Stimulated activated CD8-positive, alpha-beta memory T cell treated with anti-CD3 and anti-CD28 coated beads, Interleukin-15, amount 100 ng/mL, for 1 hour (primary cell): ENCODE results near the gene IL27RA.
A peak's percentile ranks its signal among the peaks of the same experiment; 100 is the strongest.
"Not testable (repeated sequence)": the region's sequence is repeated elsewhere in the genome, so short reads cannot be mapped to it uniquely, and the experiment has no call there.

Source experiments
- DNase-seq: peaks from one replicate; pipeline ENCODE4 v3.0.0-alpha.2; 2020; ENCODE audit warnings: low read depth

The IL27RA gene

DNA sequence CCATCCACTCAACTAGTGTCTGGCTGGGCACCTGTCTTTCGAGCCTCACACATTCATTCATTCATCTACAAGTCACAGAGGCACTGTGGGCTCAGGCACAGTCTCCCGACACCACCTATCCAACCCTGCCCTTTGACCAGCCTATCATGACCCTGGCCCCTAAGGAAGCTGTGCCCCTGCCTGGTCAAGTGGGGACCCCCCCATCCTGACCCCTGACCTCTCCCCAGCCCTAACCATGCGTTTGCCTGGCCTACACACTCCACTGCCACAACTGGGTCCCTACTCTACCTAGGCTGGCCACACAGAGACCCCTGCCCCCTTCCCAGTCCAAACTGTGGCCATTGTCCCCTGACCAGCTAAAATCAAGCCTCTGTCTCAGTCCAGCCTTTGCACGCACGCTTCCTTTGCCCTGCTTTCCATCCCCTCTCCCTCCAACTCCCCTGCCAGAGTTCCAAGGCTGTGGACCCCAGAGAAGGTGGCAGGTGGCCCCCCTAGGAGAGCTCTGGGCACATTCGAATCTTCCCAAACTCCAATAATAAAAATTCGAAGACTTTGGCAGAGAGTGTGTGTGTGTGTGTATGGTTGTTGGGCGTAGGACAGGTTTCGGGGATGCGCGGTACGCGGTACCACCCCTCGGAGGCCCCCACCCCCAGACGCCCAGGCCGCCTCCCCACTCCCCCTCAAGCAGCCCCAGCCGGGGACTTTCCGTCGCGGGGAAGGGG, 404 bp upstream of the IL27RA start:
- no peak for DNase-seq

- no peak for DNase-seq
Measured at GRCh38 chr19:14033946-14034345, 2.4 kb downstream of the IL27RA start.

GRCh38 chr19:14035159-14035558, 3.6 kb downstream of the IL27RA start:
- DNase-seq = not testable (repeated sequence)

DNA sequence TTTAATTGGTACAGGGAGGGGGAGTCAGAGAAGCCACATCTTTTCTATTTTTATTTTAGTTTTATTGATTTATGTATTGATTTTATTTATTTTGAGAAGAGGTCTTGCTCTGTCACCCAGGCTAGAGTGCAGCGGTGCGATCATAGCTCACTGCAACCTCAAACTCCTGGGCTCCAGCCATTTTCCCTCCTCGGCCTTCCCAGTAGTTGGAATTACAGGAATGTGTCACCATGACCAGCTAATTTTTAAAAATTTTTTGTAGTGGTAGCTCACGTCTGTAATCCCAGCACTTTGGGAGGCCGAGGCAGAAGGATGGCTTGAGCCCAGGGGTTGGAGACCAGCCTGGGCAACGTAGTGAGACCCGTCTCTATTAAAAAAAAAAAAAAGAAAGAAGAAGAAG, 4.1 kb downstream of the IL27RA start:
- no peak for DNase-seq

DNA sequence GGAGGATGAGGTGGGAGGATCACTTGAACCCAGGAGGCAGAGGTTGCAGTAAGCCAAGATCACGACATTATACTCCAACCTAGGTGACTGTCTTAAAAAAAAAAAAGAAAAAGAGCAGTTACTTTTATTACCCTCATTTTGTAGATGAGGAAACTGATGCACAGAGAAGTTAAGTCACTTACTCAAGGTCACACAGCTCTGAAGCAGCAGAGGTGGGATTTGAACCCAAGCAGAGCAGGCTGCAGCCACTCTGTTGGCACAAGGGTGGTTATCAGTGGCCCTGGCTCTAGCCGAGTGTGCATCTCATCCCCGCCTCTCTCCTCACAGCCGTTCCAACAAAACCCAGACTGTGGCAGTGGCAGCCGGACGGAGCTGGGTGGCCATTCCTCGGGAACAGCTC, 7.6 kb downstream of the IL27RA start:
- DNase-seq = no peak

GRCh38 chr19:14042659-14043608, 11.4 kb downstream of the IL27RA start:
- DNase-seq = not testable (repeated sequence)

DNA sequence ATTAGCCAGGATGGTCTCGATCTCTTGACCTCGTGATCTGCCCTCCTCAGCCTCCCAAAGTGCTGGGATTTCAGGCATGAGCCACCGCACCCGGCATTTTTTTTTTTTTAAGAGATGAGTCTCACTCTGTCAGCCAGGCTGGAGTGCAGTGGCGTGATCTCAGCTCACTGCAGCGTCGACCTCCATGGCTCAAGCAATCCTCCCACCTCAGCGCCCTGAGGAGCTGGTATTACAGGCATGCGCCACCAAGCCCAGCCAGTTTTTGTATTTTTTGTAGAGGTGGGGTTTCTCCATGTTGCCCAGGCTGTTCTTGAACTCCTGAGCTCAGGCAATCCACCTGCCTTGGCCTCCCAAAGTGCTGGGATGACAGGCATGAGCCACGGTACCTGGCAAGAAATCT, 16.3 kb downstream of the IL27RA start:
- not testable (repeated sequence) for DNase-seq

- peak; percentile 73 for DNase-seq
Measured at GRCh38 chr19:14048443-14049153, 17.0 kb downstream of the IL27RA start.

GRCh38 chr19:14050512-14050911, 18.9 kb downstream of the IL27RA start:
- no peak for DNase-seq

- not testable (repeated sequence) for DNase-seq
Measured at GRCh38 chr19:14050961-14051360, 19.4 kb downstream of the IL27RA start.

GRCh38 chr19:14051980-14052379, 20.4 kb downstream of the IL27RA start:
- DNase-seq = no peak

DNA sequence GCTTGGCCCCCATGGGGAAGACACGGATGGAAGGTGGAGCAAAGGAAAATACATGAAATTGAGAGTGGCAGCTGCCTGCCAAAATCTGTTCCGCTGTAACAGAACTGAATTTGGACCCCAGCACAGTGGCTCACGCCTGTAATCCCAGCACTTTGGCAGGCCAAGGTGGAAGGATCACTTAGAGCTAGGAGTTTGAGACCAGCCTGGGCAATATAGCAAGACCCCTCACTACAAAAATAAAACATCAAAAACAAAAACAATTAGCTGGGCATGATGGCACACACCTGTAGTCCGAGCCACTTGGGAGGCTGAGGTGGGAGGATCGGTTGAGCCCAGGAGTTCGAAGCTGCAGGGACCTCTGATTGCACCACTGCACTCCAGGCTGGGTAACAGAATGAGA, 20.9 kb downstream of the IL27RA start:
- DNase-seq = no peak

DNA sequence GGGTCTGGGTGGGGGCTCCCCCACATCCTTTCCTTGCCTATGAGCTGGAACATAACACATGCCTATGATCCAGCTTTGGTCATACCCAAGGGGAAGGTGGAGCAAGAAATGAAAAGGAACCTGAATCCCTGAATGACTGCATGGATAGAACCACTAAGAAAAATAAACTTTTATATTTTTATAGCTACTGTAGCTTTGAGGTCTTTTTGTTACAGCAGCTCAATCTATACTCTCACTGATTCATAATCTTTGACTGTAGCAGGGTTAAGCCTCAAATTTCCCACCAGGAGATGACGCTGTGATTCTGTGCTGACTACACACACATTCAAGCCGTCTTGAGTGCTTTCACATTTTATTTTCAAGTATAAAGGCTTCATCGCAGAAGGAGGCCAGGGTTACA, 21.5 kb downstream of the IL27RA start:
- no peak for DNase-seq

- DNase-seq = no peak
Measured at GRCh38 chr19:14053500-14053899, 21.9 kb downstream of the IL27RA start.

DNA sequence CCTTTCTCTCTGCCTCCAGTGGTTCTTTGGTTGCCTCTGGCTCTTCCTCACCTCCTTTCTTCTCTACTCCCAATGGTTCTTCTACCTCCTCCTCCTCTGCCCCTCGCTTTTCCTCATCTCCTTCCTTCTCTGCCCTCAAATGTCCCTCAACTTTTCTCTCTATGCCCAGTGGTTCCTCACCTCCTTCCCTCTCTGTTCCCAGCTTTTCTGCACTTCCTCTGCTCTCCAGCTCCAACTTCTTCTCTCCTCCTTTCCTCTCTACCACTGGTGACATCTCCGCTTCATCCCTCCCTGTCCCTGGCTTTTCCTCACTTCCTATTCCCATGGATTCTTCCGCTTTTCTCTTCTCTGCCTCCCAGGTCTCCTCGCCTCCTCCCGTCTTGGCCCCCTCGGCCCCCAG, 22.5 kb downstream of the IL27RA start:
- no peak for DNase-seq

DNA sequence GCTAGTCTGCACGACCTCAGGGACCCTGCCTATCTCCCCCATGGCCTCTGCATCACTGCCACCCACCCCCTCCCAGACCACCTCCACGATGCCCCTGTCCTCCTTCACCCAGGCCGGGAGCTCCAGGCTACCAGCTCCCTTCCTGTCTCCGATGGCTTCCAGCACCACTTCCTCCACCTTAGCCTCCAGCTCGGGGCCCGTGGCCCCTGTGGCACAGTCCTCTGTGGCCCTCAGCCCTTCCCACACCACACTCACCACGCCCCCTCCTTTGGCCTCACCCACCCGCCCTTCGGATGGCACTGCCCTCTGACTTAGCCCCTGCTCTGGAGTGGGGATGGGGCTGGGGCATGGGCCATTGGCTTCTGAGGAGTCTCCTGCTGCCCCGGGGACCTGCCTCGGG, 23.2 kb downstream of the IL27RA start:
- DNase-seq = no peak

DNA sequence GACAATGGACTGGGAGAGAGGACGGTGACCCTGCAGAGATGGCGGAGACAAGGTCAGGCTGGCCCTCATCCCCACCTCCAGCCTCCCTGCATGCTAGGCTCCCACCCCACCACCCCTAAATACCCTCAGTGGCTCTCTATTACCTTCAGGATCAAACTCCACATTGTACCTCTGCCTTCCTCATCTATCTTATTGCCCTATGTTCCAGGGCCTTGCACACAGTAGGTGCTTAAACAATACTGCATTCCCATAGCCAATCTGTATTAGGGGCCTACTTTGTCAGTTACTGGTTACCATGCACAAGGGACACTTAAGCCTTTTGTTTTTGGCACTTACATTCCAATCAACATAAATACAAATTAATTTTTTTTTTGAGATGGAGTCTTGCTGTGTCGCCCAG, 23.8 kb downstream of the IL27RA start:
- no peak for DNase-seq

GRCh38 chr19:14056069-14056666, 24.6 kb downstream of the IL27RA start:
- no peak for DNase-seq

DNA sequence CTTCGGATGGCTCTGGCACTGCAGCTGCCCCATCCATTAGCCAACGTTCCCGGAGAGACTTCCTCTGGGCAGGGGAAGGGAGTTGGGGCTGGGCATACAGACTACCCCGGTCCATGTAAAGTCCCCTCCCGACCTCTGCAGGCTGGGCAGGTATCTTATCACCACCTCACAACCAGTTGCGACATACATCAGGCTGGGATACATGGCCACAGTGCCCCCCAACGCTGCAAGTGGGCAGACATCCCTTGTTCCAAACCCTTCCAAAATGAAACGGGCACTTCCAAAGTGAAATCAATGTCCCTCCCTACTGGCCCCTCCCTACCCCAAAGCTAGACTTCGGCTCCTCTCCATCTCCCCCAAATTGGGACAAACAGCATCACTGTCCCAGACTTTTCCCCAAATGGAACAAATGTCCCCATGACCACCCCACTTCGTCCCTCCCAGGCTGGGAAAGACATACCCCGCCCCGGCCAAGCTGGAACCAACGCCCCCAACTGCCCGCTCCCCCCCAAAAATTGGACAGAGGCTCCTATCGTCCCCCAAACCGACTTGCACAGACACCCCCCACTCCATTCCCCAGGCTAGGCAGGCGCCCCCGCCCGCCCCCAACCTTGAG, 25.3 kb downstream of the IL27RA start:
- no peak for DNase-seq

- DNase-seq = no peak
Measured at GRCh38 chr19:14058182-14059092, 26.9 kb downstream of the IL27RA start.

DNA sequence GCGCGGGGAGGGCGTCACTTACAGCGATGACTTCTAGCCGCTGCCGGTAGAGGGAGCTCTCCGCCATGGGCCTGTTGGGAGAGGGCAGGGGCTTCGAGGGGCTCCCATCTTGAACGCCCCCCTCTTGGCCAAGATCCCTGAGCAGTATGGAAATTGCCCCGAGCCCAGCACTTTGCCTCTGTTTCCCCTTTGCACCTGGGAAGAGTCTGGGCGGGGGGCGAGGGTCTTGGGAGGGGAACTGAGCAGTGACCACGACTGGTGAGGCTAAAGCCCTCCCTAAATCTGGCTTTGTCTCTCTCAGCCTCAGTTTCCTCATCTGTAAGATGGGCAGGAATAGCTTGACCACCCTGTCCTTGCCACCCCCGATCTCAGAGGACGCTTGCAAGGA, 27.5 kb downstream of the IL27RA start:
- DNase-seq = peak; percentile 32
